SH-SY5Y (cell line): ENCODE measurements around the gene VPS8.

Experiments used
- GATA2 ChIP-seq: IDR thresholded peaks from 2 replicates; pipeline ENCODE4 v1.6.1; 2011; ENCODE audit warnings: mild to moderate bottlenecking, low read depth, low read length
- GATA3 ChIP-seq: IDR thresholded peaks from 2 replicates; pipeline ENCODE4 v1.6.1; 2011; ENCODE audit warnings: low read depth, mild to moderate bottlenecking, low read length, moderate library complexity

Gene VPS8

GRCh38 chr3:185084901-185085300 is 272.9 kb downstream of the VPS8 start:
- TF ChIP-seq GATA3 (no peak), GATA2 (peak; percentile 65; the same call in 1 of the 2 replicates)

- TF ChIP-seq GATA2, result no peak
- no peak for TF ChIP-seq GATA3
Measured at GRCh38 chr3:185087419-185087818, 275.5 kb downstream of the VPS8 start.

- TF ChIP-seq GATA3 (no peak), GATA2 (no peak)
Measured at GRCh38 chr3:185089343-185089742, 277.4 kb downstream of the VPS8 start.

GRCh38 chr3:185089751-185090150 is 277.8 kb downstream of the VPS8 start:
- no peak for TF ChIP-seq GATA3
- no peak for TF ChIP-seq GATA2

- TF ChIP-seq GATA2, result no peak
- TF ChIP-seq GATA3, result no peak
Measured at GRCh38 chr3:185090811-185091210, 278.8 kb downstream of the VPS8 start.

- TF ChIP-seq GATA2 (no peak), GATA3 (no peak)
Measured at GRCh38 chr3:185093116-185093515, 281.1 kb downstream of the VPS8 start.

GRCh38 chr3:185094697-185095096 is 282.7 kb downstream of the VPS8 start:
- no peak for TF ChIP-seq GATA2
- TF ChIP-seq GATA3, result no peak
